HUDEP-2 (cell line): Measurements from ENCODE around the gene ENTPD6.
"Not testable (repeated sequence)": the region's sequence is repeated elsewhere in the genome, so short reads cannot be mapped to it uniquely, and the experiment has no call there.

Experiments
- DNase-seq, 76 experiments: peaks; one replicate each; lab custom pipeline; 2025; ENCODE audit not compliant: unreplicated experiment in 76 of 76; lab: John Stamatoyannopoulos, UW

ENTPD6 gene

GRCh38 chr20:25222461-25223178, 27.1 kb downstream of the ENTPD6 start:
- no peak for DNase-seq

- DNase-seq: peak in 66 of 76 experiments; percentile 11 to 87 (median 44)
Observed at GRCh38 chr20:25223179-25223661, 27.7 kb downstream of the ENTPD6 start.

- no peak for DNase-seq
Observed at GRCh38 chr20:25223765-25224720, 28.5 kb downstream of the ENTPD6 start.

DNA sequence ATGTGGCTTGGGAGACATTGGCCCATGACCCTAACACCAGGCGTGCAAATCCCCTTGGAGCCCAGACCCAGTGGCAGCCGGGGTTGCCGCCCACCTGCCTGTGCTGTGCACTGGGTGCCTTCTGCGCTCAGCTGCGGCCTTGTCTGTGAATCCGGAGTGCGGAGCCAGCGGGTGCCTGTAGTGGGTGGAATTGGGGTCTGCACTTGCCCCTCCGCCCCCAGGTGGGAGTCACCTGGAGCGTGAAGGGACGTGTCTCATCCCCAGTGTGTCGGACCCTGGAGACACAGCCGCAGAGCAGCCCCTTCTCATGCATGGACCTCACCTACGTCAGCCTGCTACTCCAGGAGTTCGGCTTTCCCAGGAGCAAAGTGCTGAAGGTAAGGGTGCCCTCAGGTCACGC, 29.4 kb downstream of the ENTPD6 start:
- DNase-seq: no peak

DNA sequence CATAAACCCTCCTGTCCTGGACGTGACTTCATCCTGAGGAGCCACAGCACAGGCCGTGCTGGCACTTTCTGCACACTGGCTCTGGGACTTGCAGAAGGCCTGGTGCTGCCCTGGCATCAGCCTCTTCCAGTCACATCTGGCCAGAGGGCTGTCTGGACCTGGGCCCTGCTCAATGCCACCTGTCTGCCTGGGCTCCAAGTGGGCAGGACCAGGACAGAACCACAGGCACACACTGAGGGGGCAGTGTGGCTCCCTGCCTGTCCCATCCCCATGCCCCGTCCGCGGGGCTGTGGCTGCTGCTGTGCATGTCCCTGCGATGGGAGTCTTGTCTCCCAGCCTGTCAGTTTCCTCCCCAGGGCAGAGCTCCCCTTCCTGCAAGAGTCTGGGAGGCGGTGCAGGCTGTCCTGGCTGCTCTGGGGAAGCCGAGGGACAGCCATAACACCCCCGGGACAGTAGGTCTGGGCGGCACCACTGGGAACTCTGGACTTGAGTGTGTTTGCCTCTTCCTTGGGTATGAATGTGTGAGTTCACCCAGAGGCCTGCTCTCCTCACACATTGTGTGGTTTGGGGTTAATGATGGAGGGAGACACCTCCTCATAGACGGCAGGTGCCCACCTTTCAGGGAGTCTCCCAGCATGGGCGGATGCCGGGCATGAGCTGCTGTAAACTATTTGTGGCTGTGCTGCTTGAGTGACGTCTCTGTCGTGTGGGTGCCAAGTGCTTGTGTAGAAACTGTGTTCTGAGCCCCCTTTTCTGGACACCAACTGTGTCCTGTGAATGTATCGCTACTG, 30.3 kb downstream of the ENTPD6 start:
- DNase-seq: no peak

GRCh38 chr20:25226433-25227316, 31.2 kb downstream of the ENTPD6 start:
- no peak for DNase-seq

- peak in 23 of 76 experiments; percentile 3 to 50 (median 29) for DNase-seq
Observed at GRCh38 chr20:25227317-25227831, 31.9 kb downstream of the ENTPD6 start.

GRCh38 chr20:25229486-25230165, 34.1 kb downstream of the ENTPD6 start:
- no peak for DNase-seq

DNA sequence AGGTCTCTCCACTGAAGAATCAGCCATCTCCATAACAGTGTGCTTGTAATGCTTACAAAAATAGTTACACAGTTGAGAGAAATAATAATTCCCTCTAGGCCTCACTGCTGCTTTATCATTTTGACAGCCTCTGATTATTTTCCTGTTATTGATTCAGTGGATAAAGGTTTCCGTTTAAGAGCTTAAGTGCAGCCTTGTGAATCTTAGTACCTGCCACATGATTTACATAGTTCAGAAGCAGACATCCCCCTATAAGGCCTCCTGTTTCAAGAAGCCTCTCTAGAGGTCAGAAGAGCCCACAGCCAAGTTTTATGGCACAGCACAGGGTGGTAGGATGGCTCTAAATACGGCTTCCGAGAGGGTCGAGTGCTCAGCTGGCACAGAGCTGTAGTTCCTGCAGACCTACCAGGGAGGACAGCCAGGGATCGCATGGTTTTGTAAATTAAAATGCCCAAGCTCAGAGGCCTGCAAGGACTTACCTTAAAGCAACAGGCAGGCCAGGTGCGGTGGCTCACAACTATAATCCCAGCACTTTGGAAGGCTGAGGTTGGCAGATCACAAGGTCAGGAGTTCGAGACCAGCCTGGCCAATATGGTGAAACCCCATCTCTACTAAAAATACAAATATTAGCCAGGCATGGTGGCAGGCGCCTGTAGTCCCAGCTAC, 34.8 kb downstream of the ENTPD6 start:
- DNase-seq: no peak

GRCh38 chr20:25233016-25233772, 37.7 kb downstream of the ENTPD6 start:
- peak in 4 of 76 experiments; percentile 13 to 31 (median 20) for DNase-seq

- DNase-seq: not testable (repeated sequence)
Observed at GRCh38 chr20:25234009-25234849, 38.7 kb downstream of the ENTPD6 start.

DNA sequence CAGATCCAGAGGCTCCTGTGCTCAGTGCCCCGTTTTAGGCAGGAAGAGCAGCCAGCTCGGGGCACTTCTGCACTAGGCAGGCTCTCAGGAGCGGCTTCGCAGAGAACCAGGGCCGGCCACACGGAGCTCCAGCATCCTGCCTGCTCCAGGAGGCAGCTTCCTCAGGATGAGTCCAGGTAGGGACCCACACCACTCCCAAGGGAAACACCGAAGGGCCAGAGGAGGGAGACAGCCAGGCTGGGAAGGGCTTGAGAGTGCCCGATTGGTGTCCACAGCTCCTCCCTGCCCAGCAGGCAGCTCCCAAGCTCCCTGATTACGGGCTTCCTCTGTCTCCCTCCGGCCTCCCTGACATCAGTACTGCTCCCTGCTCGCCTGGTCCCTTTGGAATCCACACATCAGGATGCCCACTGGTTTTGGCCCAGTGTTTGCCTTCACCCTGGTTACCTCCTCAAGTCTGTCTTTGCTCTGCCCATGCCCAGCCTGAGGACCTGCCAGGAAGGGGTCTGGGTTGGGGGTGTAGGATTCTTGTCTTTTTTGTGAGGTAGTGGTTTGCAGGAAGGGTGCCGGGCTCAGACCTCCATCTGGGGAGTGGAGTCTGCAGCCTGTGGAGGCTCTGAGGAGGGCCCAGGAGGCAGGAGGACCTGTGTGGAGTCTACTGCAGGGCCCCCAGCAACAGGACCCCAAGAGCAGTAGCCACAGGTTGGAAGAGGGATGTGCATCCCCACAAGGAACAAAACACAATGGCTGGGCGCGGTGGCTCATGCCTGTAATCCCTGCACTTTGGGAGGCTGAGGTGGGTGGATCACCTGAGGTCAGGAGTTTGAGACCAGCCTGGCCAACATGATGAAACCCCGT, 41.2 kb downstream of the ENTPD6 start:
- no peak for DNase-seq

DNA sequence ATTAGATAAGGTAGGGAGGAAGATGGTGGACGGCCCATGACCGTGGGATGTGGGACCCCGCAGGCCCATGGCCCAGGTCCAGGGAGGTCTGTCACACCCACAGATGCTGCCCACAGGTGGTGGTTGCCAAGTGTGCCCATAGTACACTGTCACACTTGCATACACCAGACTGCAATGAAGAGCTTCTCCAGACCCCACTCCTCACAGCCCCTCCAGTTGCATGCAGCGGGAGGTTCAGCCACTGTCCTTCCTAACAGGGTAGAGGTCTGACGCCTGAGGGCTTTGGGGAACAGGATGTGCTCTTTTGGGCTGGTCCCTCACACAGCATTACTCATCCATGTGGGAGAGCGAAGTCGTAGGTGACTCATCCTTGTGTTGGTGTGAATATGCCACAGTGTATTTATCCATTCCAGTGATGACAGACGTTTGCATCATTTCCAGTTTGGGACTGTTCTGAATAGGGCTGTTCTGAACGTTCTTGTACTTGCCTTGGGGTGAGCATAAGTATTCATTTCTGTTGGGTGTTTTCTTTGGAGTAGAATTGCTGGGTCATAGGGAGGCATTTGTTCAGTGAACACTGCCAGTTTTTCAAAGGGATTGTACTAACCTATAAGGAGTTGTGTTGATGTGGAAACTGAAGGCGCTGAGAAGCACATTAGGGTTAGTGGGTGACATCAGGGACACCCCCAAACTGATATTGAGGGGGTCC, 42.3 kb downstream of the ENTPD6 start:
- peak in 65 of 76 experiments; percentile 9 to 82 (median 55) for DNase-seq

GRCh38 chr20:25238319-25239037, 43.0 kb downstream of the ENTPD6 start:
- DNase-seq: no peak
